KOPT-K1 (cell line): Measurements from ENCODE around the gene FGD3.

Experiments used
- H3K27ac ChIP-seq: fragments of 200-600 bp; sonication (generic); 2 replicates; pipeline ENCODE4 v1.5.1; 2016; ENCODE audit warnings: antibody characterized with exemption, mild to moderate bottlenecking, low read depth, low read length; ENCODE audit not compliant: poor library complexity, severe bottlenecking
- H3K36me3 ChIP-seq: fragments of 200-600 bp; sonication (generic); 2 replicates; pipeline ENCODE4 v1.5.1; 2017; ENCODE audit warnings: antibody characterized with exemption, mild to moderate bottlenecking, low read length, moderate library complexity; ENCODE audit not compliant: insufficient read depth
- H3K9me3 ChIP-seq: fragments of 200-600 bp; sonication (generic); 2 replicates; pipeline ENCODE4 v1.5.1; 2017; ENCODE audit warnings: antibody characterized with exemption, low read length, mild to moderate bottlenecking; ENCODE audit not compliant: insufficient read depth, poor library complexity, severe bottlenecking

FGD3 gene

GRCh38 chr9:92948632-92949031 is 1.3 kb downstream of the FGD3 start:
- Histone ChIP-seq H3K9me3 (peaks cover 18% of the 10 kb centered on the region), H3K36me3 (no peaks in the 10 kb centered on the region), H3K27ac (no peak overlapping the region)

GRCh38 chr9:92949266-92949982 is 2.1 kb downstream of the FGD3 start:
- Histone ChIP-seq H3K36me3 (no peaks in the 10 kb centered on the region), H3K27ac (no peak overlapping the region), H3K9me3 (peaks cover 18% of the 10 kb centered on the region)

- Histone ChIP-seq H3K36me3 (no peaks in the 10 kb centered on the region), H3K9me3 (peaks cover 15% of the 10 kb centered on the region), H3K27ac (no peak overlapping the region)
Observed at GRCh38 chr9:92950359-92950955, 3.1 kb downstream of the FGD3 start.

GRCh38 chr9:92952906-92953610 is 5.7 kb downstream of the FGD3 start:
- Histone ChIP-seq H3K9me3 (no peaks in the 10 kb centered on the region), H3K27ac (no peak overlapping the region), H3K36me3 (no peaks in the 10 kb centered on the region)

GRCh38 chr9:92954049-92954861 is 6.9 kb downstream of the FGD3 start:
- no peak overlapping the region for H3K27ac ChIP-seq
- H3K9me3 ChIP-seq = no peaks in the 10 kb centered on the region
- no peaks in the 10 kb centered on the region for H3K36me3 ChIP-seq

GRCh38 chr9:92954886-92955285 is 7.6 kb downstream of the FGD3 start:
- Histone ChIP-seq H3K36me3 (no peaks in the 10 kb centered on the region), H3K27ac (no peak overlapping the region)

GRCh38 chr9:92960561-92961290 is 13.4 kb downstream of the FGD3 start:
- H3K36me3 ChIP-seq = no peaks in the 10 kb centered on the region
- H3K27ac ChIP-seq = no peak overlapping the region
- no peaks in the 10 kb centered on the region for H3K9me3 ChIP-seq

More at GRCh38 chr9:92954886-92955285, 7.6 kb downstream of the FGD3 start:
- H3K9me3 ChIP-seq = no peaks in the 10 kb centered on the region

GRCh38 chr9:92961627-92962302 is 14.4 kb downstream of the FGD3 start:
- Histone ChIP-seq H3K9me3 (no peaks in the 10 kb centered on the region), H3K36me3 (no peaks in the 10 kb centered on the region), H3K27ac (no peak overlapping the region)

- H3K36me3 ChIP-seq = no peaks in the 10 kb centered on the region
- no peak overlapping the region for H3K27ac ChIP-seq
- H3K9me3 ChIP-seq = no peaks in the 10 kb centered on the region
Observed at GRCh38 chr9:92962303-92962649, 15.0 kb downstream of the FGD3 start.

- no peaks in the 10 kb centered on the region for H3K36me3 ChIP-seq
- no peaks in the 10 kb centered on the region for H3K9me3 ChIP-seq
- H3K27ac ChIP-seq = no peak overlapping the region
Observed at GRCh38 chr9:92962846-92963245, 15.5 kb downstream of the FGD3 start.

- H3K27ac ChIP-seq = peak overlapping the region; percentile 95
- no peaks in the 10 kb centered on the region for H3K9me3 ChIP-seq
- H3K36me3 ChIP-seq = no peaks in the 10 kb centered on the region
Observed at GRCh38 chr9:92963831-92964606, 16.7 kb downstream of the FGD3 start.

- H3K36me3 ChIP-seq = no peaks in the 10 kb centered on the region
- peak overlapping the region; percentile 95 for H3K27ac ChIP-seq
Observed at GRCh38 chr9:92964607-92965060, 17.3 kb downstream of the FGD3 start.

GRCh38 chr9:92965061-92965758 is 17.9 kb downstream of the FGD3 start:
- Histone ChIP-seq H3K36me3 (no peaks in the 10 kb centered on the region), H3K9me3 (no peaks in the 10 kb centered on the region), H3K27ac (peak overlapping the region; percentile 95)

More at GRCh38 chr9:92964607-92965060, 17.3 kb downstream of the FGD3 start:
- no peaks in the 10 kb centered on the region for H3K9me3 ChIP-seq
